Thoracic aorta (tissue), 2 donors: ENCODE data around the gene EBF3. TPM values are rescaled to one million over a fixed set of nuclear protein-coding genes. Genes with fewer than 3 reads are reported as not detected.

ENCODE experiments used
- ATAC-seq: fragments of 150-250 bp; one replicate; pipeline ENCODE4 v1.8.0; 2017; ENCODE audit warnings: low read depth; ENCODE audit not compliant: insufficient number of reproducible peaks, low FRiP score
- DNase-seq: peaks from one replicate; pipeline ENCODE4 v3.0.0-alpha.2; 2020; ENCODE audit warnings: low spot score
- H3K27ac ChIP-seq, 2 donors: fragments of 200-600 bp; sonication (generic); 1 replicate in 1 of 2; 2 replicates in 1 of 2; pipeline ENCODE4 v1.5.1; 2016; ENCODE audit warnings: mild to moderate bottlenecking in 2 of 2, moderate library complexity in 2 of 2
- H3K27me3 ChIP-seq: fragments of 200-600 bp; sonication (generic); replicated peaks from 2 replicates; pipeline ENCODE4 v1.6.0; 2016; ENCODE audit warnings: mild to moderate bottlenecking; ENCODE audit not compliant: insufficient read depth
- H3K36me3 ChIP-seq: fragments of 200-600 bp; sonication (generic); one replicate; pipeline ENCODE4 v1.5.1; 2016
- H3K4me1 ChIP-seq, 2 donors: fragments of 200-600 bp; sonication (generic); 1 replicate in 1 of 2; 2 replicates in 1 of 2; pipeline versions ENCODE4 v1.5.1 to v1.6.0; 2016; ENCODE audit warnings: low read depth in 2 of 2, mild to moderate bottlenecking in 1 of 2; ENCODE audit not compliant: control insufficient read depth in 1 of 2
- H3K4me3 ChIP-seq: fragments of 200-600 bp; sonication (generic); 2 replicates; pipeline ENCODE4 v1.5.1; 2016; ENCODE audit warnings: mild to moderate bottlenecking
- H3K9me3 ChIP-seq: fragments of 200-600 bp; sonication (generic); 2 replicates; pipeline ENCODE4 v1.5.1; 2016
- CTCF ChIP-seq: fragments of 200-600 bp; sonication (generic); IDR thresholded peaks from one replicate; pipeline ENCODE4 v1.5.1; 2019; ENCODE audit warnings: antibody characterized with exemption
- total RNA-seq, 2 donors: library from RNA; depleted of rRNA; stranded (reverse); fragments of >200 nt; gene quantifications; one replicate each; pipeline versions ENCODE4 v1.1.0 to v1.2.3, GENCODE V29; 2016

EBF3 gene
- total RNA-seq, 2 donors from 2014 or later = 3.6 to 4.6 TPM

- no peak for TF ChIP-seq CTCF
- no peaks in the 10 kb centered on the region for H3K4me1 ChIP-seq
- no peaks in the 10 kb centered on the region for H3K27me3 ChIP-seq
- H3K27ac ChIP-seq = no peak overlapping the region
- H3K4me3 ChIP-seq = no peak overlapping the region
- DNase-seq (no peak), ATAC-seq (no peak)
- H3K9me3 ChIP-seq = no peaks in the 10 kb centered on the region
- no peaks in the 10 kb centered on the region for H3K36me3 ChIP-seq
Observed at GRCh38 chr10:129870474-129870757, 93.7 kb downstream of the EBF3 start.

DNA sequence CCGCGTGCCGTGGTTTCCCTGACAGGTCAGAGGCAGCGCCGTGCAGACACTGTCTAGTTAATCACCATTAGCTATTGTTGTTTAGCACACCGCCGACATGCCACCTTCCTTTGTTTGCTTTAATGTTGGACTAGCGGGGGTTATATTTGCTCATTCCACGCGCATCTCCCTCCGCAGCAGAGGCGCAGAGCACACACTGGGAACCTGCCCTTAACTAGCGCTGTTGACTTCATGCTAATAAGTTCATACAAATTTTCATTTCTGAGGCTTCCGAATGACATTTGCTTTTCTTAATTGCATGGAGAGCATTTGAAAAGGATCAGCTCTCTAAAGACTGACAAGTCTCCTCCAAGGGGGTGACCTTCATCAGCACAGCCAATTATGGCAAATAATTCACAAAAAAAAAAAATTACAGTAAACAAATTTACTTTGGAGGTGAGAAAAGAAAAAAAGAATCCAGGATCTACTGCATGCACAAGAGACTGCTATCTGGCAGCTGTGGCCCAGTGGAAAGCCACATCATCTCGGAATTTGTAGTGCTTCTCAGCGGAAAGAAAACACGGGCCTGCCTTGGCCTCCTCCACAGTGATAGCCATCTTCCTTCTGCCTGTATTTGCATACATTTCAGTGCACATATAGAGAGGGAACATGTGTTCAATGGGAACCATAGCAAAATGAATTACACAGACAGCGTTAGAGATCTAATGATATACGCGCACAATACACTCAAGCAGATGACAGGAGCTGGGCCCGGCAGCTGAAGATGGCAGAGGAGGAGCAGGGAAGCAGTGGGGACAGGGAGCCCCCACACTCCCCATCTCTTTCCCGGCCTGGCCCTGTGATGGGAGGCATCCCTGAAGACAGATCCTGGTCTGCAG, 94.2 kb downstream of the EBF3 start:
- H3K4me1 ChIP-seq = no peaks in the 10 kb centered on the region
- H3K9me3 ChIP-seq = no peaks in the 10 kb centered on the region
- DNase-seq = no peak
- H3K4me3 ChIP-seq = no peak overlapping the region
- H3K36me3 ChIP-seq = no peaks in the 10 kb centered on the region
- ATAC-seq = no peak
- no peaks in the 10 kb centered on the region for H3K27me3 ChIP-seq
- no peak overlapping the region for H3K27ac ChIP-seq
- no peak for TF ChIP-seq CTCF

DNA sequence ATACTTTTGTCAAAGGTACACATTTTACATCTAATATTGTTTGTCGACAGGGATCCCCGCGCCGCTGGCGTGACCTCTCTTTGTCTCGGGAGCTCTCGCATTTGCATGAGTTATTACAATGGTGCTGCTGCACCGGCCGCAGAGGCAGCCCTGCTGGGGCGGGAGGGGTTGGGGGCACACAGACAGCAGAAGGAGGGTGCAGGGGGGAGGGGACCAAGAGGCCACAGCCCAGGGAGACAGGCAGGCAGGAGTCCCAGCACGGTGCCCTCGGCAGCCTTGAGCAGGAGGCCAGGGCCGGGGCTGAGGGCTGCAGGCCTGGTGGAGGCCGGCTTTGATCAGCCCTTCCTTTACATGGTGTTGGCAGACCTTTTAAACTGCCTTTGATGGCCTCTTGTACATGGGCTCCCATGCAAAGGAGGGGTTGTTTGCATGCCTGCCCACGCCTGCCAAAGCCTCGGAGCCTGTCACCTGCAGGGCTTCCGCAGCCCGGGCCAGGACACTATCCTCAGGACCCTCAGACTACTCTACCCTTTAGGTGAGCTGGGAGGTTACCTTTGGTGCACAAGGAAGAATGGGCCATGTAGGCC, 95.5 kb downstream of the EBF3 start:
- DNase-seq (no peak), ATAC-seq (no peak)
- Histone ChIP-seq H3K9me3 (no peaks in the 10 kb centered on the region), H3K27me3 (no peaks in the 10 kb centered on the region), H3K36me3 (no peaks in the 10 kb centered on the region), H3K4me1 (no peaks in the 10 kb centered on the region), H3K4me3 (no peak overlapping the region), H3K27ac (no peak overlapping the region)
- TF ChIP-seq CTCF = no peak

DNA sequence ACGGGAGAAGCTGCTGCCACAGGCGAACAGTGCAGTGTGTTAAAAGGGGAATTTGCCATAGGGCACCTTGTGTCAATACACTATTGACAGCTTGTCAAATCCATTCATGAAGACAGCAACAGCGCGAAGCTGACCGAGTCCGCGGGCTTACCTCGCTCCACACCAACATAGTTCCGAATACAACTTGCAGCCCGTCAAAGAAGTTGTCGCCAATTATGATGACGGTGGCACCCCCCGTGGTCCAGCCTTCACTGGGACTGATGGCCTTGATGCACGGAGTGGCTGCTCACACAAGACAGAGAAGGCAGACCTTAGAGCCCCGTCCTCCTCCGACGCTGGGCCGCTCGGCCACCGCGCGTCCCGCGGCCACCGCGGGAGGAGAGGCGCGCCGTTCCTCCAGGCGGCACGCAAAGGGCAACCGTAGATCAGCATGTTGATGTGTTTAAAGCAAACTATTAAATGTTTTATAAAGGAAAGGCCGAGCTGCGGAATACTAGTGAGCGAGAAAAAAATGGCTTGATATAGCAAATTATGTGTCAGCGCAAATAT, 96.4 kb downstream of the EBF3 start:
- no peaks in the 10 kb centered on the region for H3K27me3 ChIP-seq
- no peaks in the 10 kb centered on the region for H3K9me3 ChIP-seq
- ATAC-seq (no peak), DNase-seq (no peak)
- no peak overlapping the region for H3K4me3 ChIP-seq
- no peak for TF ChIP-seq CTCF
- H3K4me1 ChIP-seq = no peaks in the 10 kb centered on the region
- H3K27ac ChIP-seq = no peak overlapping the region
- H3K36me3 ChIP-seq = no peaks in the 10 kb centered on the region

GRCh38 chr10:129866894-129867293, 97.2 kb downstream of the EBF3 start:
- Histone ChIP-seq H3K36me3 (no peaks in the 10 kb centered on the region), H3K9me3 (no peaks in the 10 kb centered on the region), H3K27ac (no peak overlapping the region), H3K4me3 (no peak overlapping the region), H3K27me3 (no peaks in the 10 kb centered on the region), H3K4me1 (no peaks in the 10 kb centered on the region)
- TF ChIP-seq CTCF = no peak
- DNase-seq (no peak), ATAC-seq (no peak)
